BLaER1 (cell line): ENCODE results near the gene MSRB3.

ENCODE experiments used
- H3K27ac ChIP-seq: shearing (Covaris generic); formaldehyde crosslinking; 2 replicates; pipeline ENCODE4 v1.8.1; 2022
- H3K27me3 ChIP-seq: shearing (Covaris generic); formaldehyde crosslinking; 2 replicates; pipeline ENCODE4 v1.8.1; 2022
- H3K36me3 ChIP-seq: shearing (Covaris generic); formaldehyde crosslinking; 2 replicates; pipeline ENCODE4 v1.8.1; 2022
- H3K4me1 ChIP-seq: shearing (Covaris generic); formaldehyde crosslinking; 2 replicates; pipeline ENCODE4 v1.8.1; 2022
- H3K4me2 ChIP-seq: shearing (Covaris generic); formaldehyde crosslinking; 2 replicates; pipeline ENCODE4 v1.8.1; 2022
- H3K4me3 ChIP-seq: shearing (Covaris generic); formaldehyde crosslinking; 2 replicates; pipeline ENCODE4 v1.8.1; 2022
- H3K9ac ChIP-seq: shearing (Covaris generic); formaldehyde crosslinking; 2 replicates; pipeline ENCODE4 v1.8.1; 2022
- H3K9me3 ChIP-seq: shearing (Covaris generic); formaldehyde crosslinking; 2 replicates; pipeline ENCODE4 v1.8.1; 2022
- H4K20me1 ChIP-seq: shearing (Covaris generic); formaldehyde crosslinking; 2 replicates; pipeline ENCODE4 v1.8.1; 2022
- Cebpa-rat ChIP-seq: shearing (Covaris generic); IDR thresholded peaks from 2 replicates; pipeline ENCODE4 v1.8.1; 2022

Gene MSRB3

GRCh38 chr12:65323070-65323469, 44.6 kb downstream of the MSRB3 start:
- peaks cover 19% of the 10 kb centered on the region for H3K9me3 ChIP-seq
- H3K27me3 ChIP-seq: no peaks in the 10 kb centered on the region
- no peak overlapping the region for H3K4me2 ChIP-seq
- H4K20me1 ChIP-seq: no peaks in the 10 kb centered on the region
- no peak overlapping the region for H3K4me3 ChIP-seq
- H3K27ac ChIP-seq: no peak overlapping the region
- H3K4me1 ChIP-seq: peaks cover 45% of the 10 kb centered on the region
- 0 out of 2 replicates have a peak, but pooled peaks cover 5% of the 10 kb centered on the region for H3K36me3 ChIP-seq
- no peak overlapping the region for H3K9ac ChIP-seq
- no peak for TF ChIP-seq Cebpa-rat

GRCh38 chr12:65324056-65324455, 45.6 kb downstream of the MSRB3 start:
- Histone ChIP-seq H3K36me3 (0 out of 2 replicates have a peak, but pooled peaks cover 5% of the 10 kb centered on the region), H3K9me3 (peaks cover 19% of the 10 kb centered on the region), H3K4me2 (no peak overlapping the region), H3K9ac (no peak overlapping the region), H3K27me3 (no peaks in the 10 kb centered on the region), H3K4me3 (no peak overlapping the region), H4K20me1 (no peaks in the 10 kb centered on the region), H3K4me1 (peaks cover 36% of the 10 kb centered on the region), H3K27ac (no peak overlapping the region)
- TF ChIP-seq Cebpa-rat: no peak

GRCh38 chr12:65324551-65324950, 46.1 kb downstream of the MSRB3 start:
- Histone ChIP-seq H3K27ac (no peak overlapping the region), H3K9ac (no peak overlapping the region), H3K27me3 (no peaks in the 10 kb centered on the region), H3K36me3 (0 out of 2 replicates have a peak, but pooled peaks cover 5% of the 10 kb centered on the region), H3K4me2 (no peak overlapping the region), H3K9me3 (peaks cover 19% of the 10 kb centered on the region), H4K20me1 (no peaks in the 10 kb centered on the region), H3K4me3 (no peak overlapping the region), H3K4me1 (peaks cover 36% of the 10 kb centered on the region)
- no peak for TF ChIP-seq Cebpa-rat

GRCh38 chr12:65325183-65325582, 46.7 kb downstream of the MSRB3 start:
- no peak overlapping the region for H3K9ac ChIP-seq
- 0 out of 2 replicates have a peak, but pooled peaks cover 5% of the 10 kb centered on the region for H3K36me3 ChIP-seq
- no peak for TF ChIP-seq Cebpa-rat
- no peaks in the 10 kb centered on the region for H3K27me3 ChIP-seq
- peaks cover 36% of the 10 kb centered on the region for H3K4me1 ChIP-seq
- no peaks in the 10 kb centered on the region for H4K20me1 ChIP-seq
- no peak overlapping the region for H3K4me2 ChIP-seq
- H3K9me3 ChIP-seq: peaks cover 19% of the 10 kb centered on the region
- H3K4me3 ChIP-seq: no peak overlapping the region
- H3K27ac ChIP-seq: no peak overlapping the region

- no peaks in the 10 kb centered on the region for H4K20me1 ChIP-seq
- H3K27ac ChIP-seq: no peak overlapping the region
- no peak overlapping the region for H3K4me2 ChIP-seq
- 0 out of 2 replicates have a peak, but pooled peaks cover 5% of the 10 kb centered on the region for H3K36me3 ChIP-seq
- no peaks in the 10 kb centered on the region for H3K27me3 ChIP-seq
- no peak overlapping the region for H3K9ac ChIP-seq
- no peak overlapping the region for H3K4me3 ChIP-seq
- H3K4me1 ChIP-seq: peaks cover 36% of the 10 kb centered on the region
- TF ChIP-seq Cebpa-rat: no peak
- H3K9me3 ChIP-seq: peaks cover 19% of the 10 kb centered on the region
Measured at GRCh38 chr12:65326616-65327015, 48.1 kb downstream of the MSRB3 start.

GRCh38 chr12:65327207-65328076, 49.0 kb downstream of the MSRB3 start:
- no peak overlapping the region for H3K9ac ChIP-seq
- H3K4me2 ChIP-seq: no peak overlapping the region
- no peaks in the 10 kb centered on the region for H3K27me3 ChIP-seq
- 0 out of 2 replicates have a peak, but pooled peaks cover 5% of the 10 kb centered on the region for H3K36me3 ChIP-seq
- peaks cover 19% of the 10 kb centered on the region for H3K9me3 ChIP-seq
- no peak for TF ChIP-seq Cebpa-rat
- H3K27ac ChIP-seq: no peak overlapping the region
- H3K4me1 ChIP-seq: peaks cover 32% of the 10 kb centered on the region
- H4K20me1 ChIP-seq: no peaks in the 10 kb centered on the region
- H3K4me3 ChIP-seq: no peak overlapping the region

GRCh38 chr12:65329721-65330120, 51.2 kb downstream of the MSRB3 start:
- peak overlapping the region; percentile 62 for H3K4me2 ChIP-seq
- H3K4me3 ChIP-seq: no peak overlapping the region
- H3K27me3 ChIP-seq: no peaks in the 10 kb centered on the region
- peaks cover 31% of the 10 kb centered on the region for H3K4me1 ChIP-seq
- 0 out of 2 replicates have a peak, but pooled peaks cover 5% of the 10 kb centered on the region for H3K36me3 ChIP-seq
- no peaks in the 10 kb centered on the region for H4K20me1 ChIP-seq
- no peak overlapping the region for H3K9ac ChIP-seq
- H3K9me3 ChIP-seq: peaks cover 19% of the 10 kb centered on the region
- no peak overlapping the region for H3K27ac ChIP-seq
- no peak for TF ChIP-seq Cebpa-rat

- Histone ChIP-seq H3K9me3 (peaks cover 15% of the 10 kb centered on the region), H3K27me3 (no peaks in the 10 kb centered on the region), H3K27ac (no peak overlapping the region), H3K4me1 (peaks cover 37% of the 10 kb centered on the region), H3K9ac (no peak overlapping the region), H3K4me3 (no peak overlapping the region), H4K20me1 (no peaks in the 10 kb centered on the region), H3K36me3 (0 out of 2 replicates have a peak, but pooled peaks cover 2% of the 10 kb centered on the region), H3K4me2 (peak overlapping the region; percentile 62)
- TF ChIP-seq Cebpa-rat: no peak
Measured at GRCh38 chr12:65330331-65330730, 51.8 kb downstream of the MSRB3 start.

- no peaks in the 10 kb centered on the region for H4K20me1 ChIP-seq
- no peak overlapping the region for H3K9ac ChIP-seq
- H3K4me2 ChIP-seq: peak overlapping the region; percentile 6; the same call in 1 of the 2 replicates
- H3K27ac ChIP-seq: no peak overlapping the region
- H3K27me3 ChIP-seq: no peaks in the 10 kb centered on the region
- H3K4me3 ChIP-seq: no peak overlapping the region
- no peak for TF ChIP-seq Cebpa-rat
- peaks cover 40% of the 10 kb centered on the region for H3K4me1 ChIP-seq
- H3K36me3 ChIP-seq: no peaks in the 10 kb centered on the region
- H3K9me3 ChIP-seq: peaks cover 9% of the 10 kb centered on the region
Measured at GRCh38 chr12:65331456-65331855, 53.0 kb downstream of the MSRB3 start.

- Histone ChIP-seq H3K9me3 (0 out of 2 replicates have a peak, but pooled peaks cover 11% of the 10 kb centered on the region), H3K4me1 (peaks cover 40% of the 10 kb centered on the region), H3K9ac (no peak overlapping the region), H3K27ac (no peak overlapping the region), H4K20me1 (no peaks in the 10 kb centered on the region), H3K36me3 (no peaks in the 10 kb centered on the region), H3K4me3 (no peak overlapping the region), H3K27me3 (no peaks in the 10 kb centered on the region), H3K4me2 (no peak overlapping the region)
- no peak for TF ChIP-seq Cebpa-rat
Measured at GRCh38 chr12:65333649-65334048, 55.2 kb downstream of the MSRB3 start.
